ENCODE results near the gene HMOX1.

HMOX1 gene

DNA sequence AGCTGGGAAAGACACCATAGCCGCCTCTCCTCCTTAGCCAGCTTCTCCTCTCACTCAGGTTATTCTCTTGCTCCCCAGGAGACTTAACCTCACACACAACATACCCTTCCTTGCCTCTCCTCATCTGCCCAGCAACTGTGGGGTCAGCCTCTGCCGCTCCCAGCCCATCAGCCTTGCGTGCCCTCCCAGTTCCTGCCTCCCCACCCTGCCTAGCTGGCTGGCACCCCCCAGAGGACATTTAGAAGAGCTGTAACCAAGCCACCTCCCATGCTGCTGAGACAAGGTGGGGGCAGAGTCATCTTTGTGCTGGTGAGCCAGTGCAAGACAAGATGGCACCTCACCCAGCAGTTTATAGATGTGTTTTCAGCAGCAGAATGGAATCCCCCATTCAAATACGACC is 43.0 kb upstream of the HMOX1 start:
- TF ChIP-seq, protein P1, sequence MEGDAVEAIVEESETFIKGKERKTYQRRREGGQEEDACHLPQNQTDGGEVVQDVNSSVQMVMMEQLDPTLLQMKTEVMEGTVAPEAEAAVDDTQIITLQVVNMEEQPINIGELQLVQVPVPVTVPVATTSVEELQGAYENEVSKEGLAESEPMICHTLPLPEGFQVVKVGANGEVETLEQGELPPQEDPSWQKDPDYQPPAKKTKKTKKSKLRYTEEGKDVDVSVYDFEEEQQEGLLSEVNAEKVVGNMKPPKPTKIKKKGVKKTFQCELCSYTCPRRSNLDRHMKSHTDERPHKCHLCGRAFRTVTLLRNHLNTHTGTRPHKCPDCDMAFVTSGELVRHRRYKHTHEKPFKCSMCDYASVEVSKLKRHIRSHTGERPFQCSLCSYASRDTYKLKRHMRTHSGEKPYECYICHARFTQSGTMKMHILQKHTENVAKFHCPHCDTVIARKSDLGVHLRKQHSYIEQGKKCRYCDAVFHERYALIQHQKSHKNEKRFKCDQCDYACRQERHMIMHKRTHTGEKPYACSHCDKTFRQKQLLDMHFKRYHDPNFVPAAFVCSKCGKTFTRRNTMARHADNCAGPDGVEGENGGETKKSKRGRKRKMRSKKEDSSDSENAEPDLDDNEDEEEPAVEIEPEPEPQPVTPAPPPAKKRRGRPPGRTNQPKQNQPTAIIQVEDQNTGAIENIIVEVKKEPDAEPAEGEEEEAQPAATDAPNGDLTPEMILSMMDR (IDR thresholded peaks at IDR 0.05; ENCODE audit: insufficient read depth, missing control alignments) = no peak
- no peak for FAIRE-seq
- no peak for DNase-seq (ENCODE audit: insufficient read length, low spot score)

DNA sequence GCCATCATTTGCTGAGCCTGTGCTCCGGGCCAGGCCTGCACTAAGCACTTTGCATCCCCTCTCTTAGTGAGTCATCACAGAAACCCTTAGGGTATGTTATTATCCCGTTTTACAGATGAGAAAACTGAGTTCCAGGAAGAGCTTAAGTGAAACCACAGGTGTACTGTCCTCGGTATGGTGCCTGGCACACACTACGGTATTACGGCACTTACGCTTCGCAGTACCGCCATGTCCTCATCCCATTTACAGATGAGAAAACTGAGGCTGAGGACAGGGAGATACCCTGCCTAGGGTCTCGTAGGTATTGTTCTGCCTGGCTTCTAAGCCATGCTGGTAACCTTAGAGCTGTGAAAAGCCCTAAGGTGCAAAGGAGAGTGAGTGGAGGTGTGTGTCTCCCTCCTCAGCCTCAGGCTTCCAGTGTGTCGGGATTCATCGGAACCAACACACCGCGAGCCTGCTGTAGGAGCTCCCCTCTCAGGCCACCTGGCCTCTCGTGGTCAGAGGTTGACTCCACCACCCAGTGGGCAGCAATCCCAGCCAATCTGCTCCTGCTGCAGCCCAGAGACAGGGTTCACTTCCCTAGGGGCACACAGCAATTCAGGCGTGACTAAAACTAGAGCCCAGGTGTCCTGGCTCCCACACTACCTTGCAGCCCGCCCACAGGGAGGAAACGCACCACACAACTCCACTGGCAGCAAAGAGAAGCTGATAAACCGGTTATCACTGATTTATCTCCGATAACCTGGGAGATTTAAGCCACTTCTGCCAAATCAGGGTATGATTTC is 39.6 kb upstream of the HMOX1 start:
- TF ChIP-seq, protein P1 (IDR thresholded peaks at IDR 0.05; ENCODE audit: insufficient read depth, missing control alignments) = no peak
- DNase-seq (ENCODE audit: insufficient read length, low spot score) (no peak), FAIRE-seq (no peak)

DNA sequence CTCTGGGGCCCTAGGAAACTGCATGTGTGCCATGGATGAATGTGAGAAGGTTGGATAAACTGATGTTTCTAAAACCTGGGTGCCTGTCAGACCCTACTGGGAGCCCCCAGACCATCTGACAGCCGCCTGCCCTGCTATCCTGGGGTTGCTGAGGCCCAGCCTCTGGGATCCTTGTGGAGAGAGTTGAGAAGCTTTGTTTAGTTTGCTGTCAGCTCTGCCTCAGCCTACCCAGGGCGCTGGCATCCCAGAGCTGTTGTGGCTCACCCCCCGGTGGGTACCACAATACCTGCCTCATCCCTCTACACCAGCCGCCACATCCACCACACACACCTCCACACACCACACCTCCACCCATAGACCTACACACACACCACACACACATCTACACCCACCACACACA is 38.5 kb upstream of the HMOX1 start:
- TF ChIP-seq, protein P1 (IDR thresholded peaks at IDR 0.05; ENCODE audit: insufficient read depth, missing control alignments) = no peak
- no peak for FAIRE-seq
- DNase-seq (ENCODE audit: insufficient read length, low spot score) = no peak

DNA sequence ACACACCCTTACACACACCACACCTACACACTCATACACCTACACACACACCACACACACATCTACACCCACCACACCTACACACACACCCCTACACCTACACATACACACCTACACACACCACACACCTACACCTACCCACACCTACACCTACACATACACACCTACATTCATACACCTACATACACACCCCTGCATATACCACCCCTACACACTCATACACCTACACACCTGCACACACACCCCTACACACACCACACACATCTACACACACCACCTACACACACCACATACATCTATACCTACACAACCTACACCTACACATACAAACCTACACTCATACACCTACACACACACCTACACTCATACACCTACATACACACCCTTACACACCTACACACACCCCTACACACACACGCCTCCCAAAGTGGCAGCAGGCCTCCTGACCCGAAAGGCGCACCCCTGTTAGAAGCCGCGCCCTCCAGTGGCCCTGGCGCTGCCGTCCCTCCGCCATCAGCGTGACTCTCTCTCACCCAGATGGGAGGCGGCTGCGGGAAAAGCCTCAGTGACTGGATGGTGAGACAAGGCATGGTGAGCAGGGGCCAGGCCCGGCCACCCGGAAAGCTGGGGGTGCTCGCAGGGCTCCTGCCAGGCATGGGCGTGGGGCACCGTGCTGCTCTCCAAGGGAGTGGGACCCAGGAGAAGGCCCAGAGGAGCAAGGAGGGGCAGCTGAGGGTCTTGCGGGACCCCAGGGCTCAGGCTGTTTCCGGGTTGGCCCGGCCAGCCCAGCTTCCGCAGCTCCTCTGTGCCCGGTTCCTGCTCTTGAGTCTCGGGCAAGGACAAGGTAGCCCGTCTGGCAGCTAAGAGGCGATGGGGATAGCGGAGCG is 37.0 kb upstream of the HMOX1 start:
- FAIRE-seq = no peak
- TF ChIP-seq, protein P1 (IDR thresholded peaks at IDR 0.05; ENCODE audit: insufficient read depth, missing control alignments) = no peak
- DNase-seq (ENCODE audit: insufficient read length, low spot score) = no peak

DNA sequence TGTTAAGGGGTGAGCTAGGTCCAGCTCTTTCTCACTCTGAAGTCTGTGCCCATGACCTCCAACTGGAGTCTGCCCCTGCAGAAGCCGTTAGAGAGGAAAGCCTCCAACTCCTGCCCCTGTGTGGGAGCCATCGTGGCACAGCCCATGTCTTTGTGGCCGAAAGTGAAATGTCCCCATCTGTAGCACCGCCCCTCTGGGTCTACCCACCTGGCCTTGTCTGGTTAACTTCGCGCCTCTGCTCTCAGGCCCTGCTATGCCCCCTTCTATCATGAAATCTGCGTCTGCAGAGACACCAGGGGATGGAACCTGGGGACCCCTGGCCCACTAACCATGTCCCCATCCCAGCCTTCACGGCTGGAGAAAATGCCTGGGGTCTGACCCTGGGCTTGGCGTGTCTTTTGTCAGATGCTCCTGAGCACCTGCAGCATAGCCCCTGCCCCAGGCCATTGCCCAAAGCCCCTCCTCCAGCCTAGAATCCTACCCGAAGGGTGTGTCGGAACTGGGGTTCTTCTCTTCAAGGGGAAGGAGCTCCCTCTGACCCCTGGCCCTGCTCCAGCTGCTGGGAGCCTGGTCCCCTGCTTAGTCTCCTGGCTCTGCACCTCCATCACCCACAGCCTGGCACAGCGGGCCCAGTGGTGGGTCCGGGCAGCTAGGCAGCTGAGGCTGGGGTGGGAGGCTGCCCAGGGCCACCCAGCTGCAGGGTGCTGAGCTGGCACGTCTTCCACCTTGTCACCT is 35.8 kb upstream of the HMOX1 start:
- no peak for DNase-seq (ENCODE audit: insufficient read length, low spot score)
- TF ChIP-seq, protein P1 (IDR thresholded peaks at IDR 0.05; ENCODE audit: insufficient read depth, missing control alignments) = no peak
- no peak for FAIRE-seq

DNA sequence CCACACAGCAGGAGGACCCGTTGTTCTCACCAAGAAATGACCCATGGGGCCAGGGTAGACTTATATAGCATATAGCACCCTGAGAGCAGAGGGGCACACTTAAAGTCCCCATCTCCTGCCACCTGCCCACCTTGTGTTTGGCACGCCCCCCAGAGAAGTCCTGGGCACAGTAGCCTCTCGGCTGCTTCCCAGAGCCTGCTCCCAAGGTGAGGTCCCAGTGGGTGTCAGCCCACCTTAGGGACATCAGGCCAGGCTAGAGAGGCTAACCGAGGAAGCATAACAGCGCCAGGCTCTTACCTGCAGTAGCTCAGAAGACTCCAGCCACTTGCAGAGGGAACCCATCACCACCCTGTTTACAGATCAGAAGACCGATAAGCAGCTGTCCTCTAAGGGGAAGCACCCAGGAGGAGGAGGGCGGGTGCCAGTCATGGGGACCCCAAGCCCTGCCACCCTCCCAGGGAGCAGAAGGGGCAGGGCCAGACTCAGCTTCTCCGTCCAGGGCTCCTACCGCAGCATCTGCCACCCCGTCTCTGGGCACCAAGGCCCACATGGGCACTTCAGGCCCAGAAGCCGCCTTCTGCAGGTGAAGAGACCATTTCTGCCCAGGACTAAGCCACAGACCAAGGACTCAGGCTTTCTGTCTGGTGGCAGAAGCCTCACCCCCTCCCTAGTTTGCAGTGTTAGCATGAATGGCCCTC is 34.9 kb upstream of the HMOX1 start:
- TF ChIP-seq, protein P1 (IDR thresholded peaks at IDR 0.05; ENCODE audit: insufficient read depth, missing control alignments) = no peak
- DNase-seq (ENCODE audit: insufficient read length, low spot score) (no peak), FAIRE-seq (no peak)

All from D721Med (cell line).